Osteocyte (in vitro differentiated cells): ENCODE data around the gene SEMA4A. TPM values are rescaled to one million over a fixed set of nuclear protein-coding genes. Genes with fewer than 3 reads are reported as not detected.
A peak's percentile ranks its signal among the peaks of the same experiment; 100 is the strongest.

Experiments
- DNase-seq: peaks from one replicate; pipeline ENCODE4 v3.0.0; 2021; ENCODE audit warnings: mixed read lengths; ENCODE audit not compliant: unreplicated experiment; ENCODE audit errors: extremely low spot score
- H3K27ac Mint-ChIP-seq: one replicate; pipeline ENCODE4 v1.8.0; 2021; ENCODE audit warnings: mild to moderate bottlenecking, mixed read lengths; ENCODE audit not compliant: unreplicated experiment
- H3K27me3 Mint-ChIP-seq: one replicate; pipeline ENCODE4 v1.8.0; 2021; ENCODE audit warnings: mixed read lengths; ENCODE audit not compliant: unreplicated experiment
- H3K36me3 Mint-ChIP-seq: one replicate; pipeline ENCODE4 v1.8.0; 2021; ENCODE audit warnings: mixed read lengths; ENCODE audit not compliant: unreplicated experiment
- H3K4me1 Mint-ChIP-seq: one replicate; pipeline ENCODE4 v1.8.0; 2021; ENCODE audit warnings: mixed read lengths; ENCODE audit not compliant: unreplicated experiment
- H3K4me3 Mint-ChIP-seq: one replicate; pipeline ENCODE4 v1.8.0; 2021; ENCODE audit warnings: mild to moderate bottlenecking, moderate library complexity, mixed read lengths; ENCODE audit not compliant: unreplicated experiment
- H3K9me3 Mint-ChIP-seq: one replicate; pipeline ENCODE4 v1.8.0; 2021; ENCODE audit warnings: mixed read lengths; ENCODE audit not compliant: unreplicated experiment
- total RNA-seq: library from RNA; stranded (reverse); gene quantifications from 2 replicates; pipeline ENCODE4 v1.2.1, GENCODE V29; 2021
- TF ChIP-seq, protein P1 (sequence below): fragments of 200-600 bp; sonication (generic); IDR thresholded peaks from 2 replicates; pipeline ENCODE4 v1.5.0; 2021; ENCODE audit warnings: antibody characterized with exemption, mild to moderate bottlenecking, moderate library complexity

Gene SEMA4A
- total RNA-seq, 1 donor from 2014 or later, result 1.8 TPM

DNA sequence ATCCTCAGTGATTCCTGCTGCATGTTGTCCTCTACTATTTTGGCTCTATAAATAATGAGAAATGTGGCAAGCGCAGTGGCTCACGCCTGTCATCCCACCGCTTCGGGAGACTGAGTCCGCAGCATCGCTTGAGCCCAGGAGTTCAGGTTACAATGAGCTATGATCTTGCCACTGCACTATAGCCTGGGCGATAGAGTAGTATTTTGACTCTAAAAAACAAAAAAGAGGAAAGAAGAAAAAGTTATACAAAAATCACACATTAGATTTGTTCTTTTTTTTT, 39.8 kb downstream of the SEMA4A start:
- peaks cover 9% of the 10 kb centered on the region for H3K36me3 Mint-ChIP-seq
- TF ChIP-seq, protein P1, sequence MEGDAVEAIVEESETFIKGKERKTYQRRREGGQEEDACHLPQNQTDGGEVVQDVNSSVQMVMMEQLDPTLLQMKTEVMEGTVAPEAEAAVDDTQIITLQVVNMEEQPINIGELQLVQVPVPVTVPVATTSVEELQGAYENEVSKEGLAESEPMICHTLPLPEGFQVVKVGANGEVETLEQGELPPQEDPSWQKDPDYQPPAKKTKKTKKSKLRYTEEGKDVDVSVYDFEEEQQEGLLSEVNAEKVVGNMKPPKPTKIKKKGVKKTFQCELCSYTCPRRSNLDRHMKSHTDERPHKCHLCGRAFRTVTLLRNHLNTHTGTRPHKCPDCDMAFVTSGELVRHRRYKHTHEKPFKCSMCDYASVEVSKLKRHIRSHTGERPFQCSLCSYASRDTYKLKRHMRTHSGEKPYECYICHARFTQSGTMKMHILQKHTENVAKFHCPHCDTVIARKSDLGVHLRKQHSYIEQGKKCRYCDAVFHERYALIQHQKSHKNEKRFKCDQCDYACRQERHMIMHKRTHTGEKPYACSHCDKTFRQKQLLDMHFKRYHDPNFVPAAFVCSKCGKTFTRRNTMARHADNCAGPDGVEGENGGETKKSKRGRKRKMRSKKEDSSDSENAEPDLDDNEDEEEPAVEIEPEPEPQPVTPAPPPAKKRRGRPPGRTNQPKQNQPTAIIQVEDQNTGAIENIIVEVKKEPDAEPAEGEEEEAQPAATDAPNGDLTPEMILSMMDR, result no peak

DNA sequence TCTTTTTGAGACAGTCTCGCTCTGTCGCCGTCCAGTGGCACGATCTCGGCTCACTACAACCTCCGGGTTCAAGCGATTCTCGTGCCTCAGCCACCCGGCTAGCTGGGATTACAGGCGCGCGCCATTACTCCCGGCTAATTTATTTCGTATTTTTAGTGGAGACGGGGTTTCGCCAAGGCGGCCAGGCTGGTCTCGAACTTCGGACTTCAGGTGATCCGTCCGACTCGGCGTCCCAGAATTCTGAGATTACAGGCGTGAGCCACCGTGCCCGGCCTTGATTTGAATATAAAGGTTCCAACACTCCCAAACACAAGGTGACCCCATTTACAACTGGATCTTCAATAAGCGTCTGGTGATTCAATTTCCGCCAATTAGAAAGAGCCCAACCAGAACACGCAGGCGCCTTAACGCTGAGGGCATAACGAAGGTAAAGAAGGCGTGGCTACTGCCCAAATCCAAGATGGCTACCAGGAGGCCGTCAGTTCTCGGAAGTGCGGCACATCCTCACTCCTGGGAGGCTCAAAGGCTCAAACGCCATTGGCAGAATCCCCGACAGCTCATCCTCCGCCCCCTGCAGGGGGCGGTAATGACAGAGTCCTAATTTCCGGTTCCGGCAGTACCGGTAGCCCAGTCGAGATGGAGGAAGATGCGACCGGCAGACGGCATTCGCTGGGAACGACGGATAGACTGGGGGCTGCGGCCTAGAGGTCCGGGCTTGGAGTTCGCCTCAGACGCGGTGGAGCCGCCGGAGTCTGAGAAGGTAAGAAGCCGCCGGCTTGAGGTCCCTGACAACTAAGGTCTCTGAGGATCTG, 40.3 kb downstream of the SEMA4A start, which contains the start of gene SLC25A44:
Gene SLC25A44, plus strand, starts transcription at position 617 of the 812 bp plus-strand sequence. CDS start 5,744 bp downstream, outside the sequence.
- Mint-ChIP-seq H3K36me3 (peaks cover 9% of the 10 kb centered on the region), H3K4me3 (peak within 1 kb of the TSS; percentile 92)

More for the DNA sequence above, 39.8 kb downstream of the SEMA4A start:
- H3K27me3 Mint-ChIP-seq, result peaks cover 2% of the 10 kb centered on the region
- peaks cover 26% of the 10 kb centered on the region for H3K4me1 Mint-ChIP-seq
- H3K27ac Mint-ChIP-seq, result peak overlapping the region; percentile 80
- peak overlapping the region; percentile 92 for H3K4me3 Mint-ChIP-seq
- DNase-seq, result no peak
- H3K9me3 Mint-ChIP-seq, result no peaks in the 10 kb centered on the region

DNA sequence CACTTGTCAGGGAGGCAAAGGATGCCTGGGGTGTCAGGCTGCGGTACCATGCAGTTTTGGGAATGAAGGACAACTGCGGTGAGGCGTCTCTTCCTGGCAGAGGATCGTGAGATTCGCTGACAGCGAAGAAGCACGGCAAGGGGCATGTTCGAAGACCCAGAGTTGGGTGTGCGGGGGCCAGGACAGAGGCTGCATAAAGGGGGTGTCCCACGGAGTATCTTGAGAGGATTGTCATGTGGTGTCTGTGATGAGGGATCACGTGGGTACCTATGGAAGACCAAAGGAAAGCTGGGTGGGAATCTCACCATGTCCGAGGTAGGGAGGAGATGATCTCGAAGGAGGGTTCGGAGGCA, 40.9 kb downstream of the SEMA4A start:
- no peak for DNase-seq
- peak overlapping the region; percentile 80 for H3K27ac Mint-ChIP-seq
- H3K9me3 Mint-ChIP-seq, result no peaks in the 10 kb centered on the region
- H3K4me1 Mint-ChIP-seq, result peaks cover 26% of the 10 kb centered on the region
- TF ChIP-seq, protein P1, result no peak
- no peaks in the 10 kb centered on the region for H3K27me3 Mint-ChIP-seq
- H3K4me3 Mint-ChIP-seq, result peak overlapping the region; percentile 92
- peaks cover 10% of the 10 kb centered on the region for H3K36me3 Mint-ChIP-seq

More for the DNA sequence above, 40.3 kb downstream of the SEMA4A start, which contains the start of gene SLC25A44:
- peaks cover 26% of the 10 kb centered on the region for H3K4me1 Mint-ChIP-seq
- no peaks in the 10 kb centered on the region for H3K9me3 Mint-ChIP-seq
- TF ChIP-seq, protein P1, result peak; percentile 67
- H3K27ac Mint-ChIP-seq, result peak within 1 kb of the TSS; percentile 80
- peak; percentile 99 for DNase-seq
- H3K27me3 Mint-ChIP-seq, result peaks cover 2% of the 10 kb centered on the region

DNA sequence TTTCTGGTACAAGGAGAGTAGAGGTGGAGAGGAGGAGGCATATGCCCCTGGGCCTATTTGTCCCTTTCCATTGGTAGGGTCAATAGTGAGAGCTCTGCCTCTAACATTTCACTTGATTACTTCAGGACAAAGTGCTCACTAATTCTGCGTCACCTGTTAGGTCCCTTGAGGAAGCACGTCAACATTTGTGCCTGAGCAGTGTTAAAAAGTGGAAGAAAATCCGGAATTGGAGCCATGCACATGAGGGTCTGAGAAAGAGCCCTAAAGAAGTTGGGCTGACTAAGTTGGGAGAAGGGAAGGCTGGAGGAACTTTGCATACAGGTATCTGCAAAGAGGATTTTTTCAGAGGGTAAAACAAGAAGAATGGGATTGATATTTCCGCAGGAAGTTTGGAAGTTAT, 42.5 kb downstream of the SEMA4A start:
- no peak for DNase-seq
- Mint-ChIP-seq H3K4me3 (peak overlapping the region; percentile 92), H3K9me3 (no peaks in the 10 kb centered on the region), H3K4me1 (peaks cover 28% of the 10 kb centered on the region), H3K27me3 (no peaks in the 10 kb centered on the region), H3K36me3 (peaks cover 18% of the 10 kb centered on the region), H3K27ac (no peak overlapping the region)
- TF ChIP-seq, protein P1, result no peak

DNA sequence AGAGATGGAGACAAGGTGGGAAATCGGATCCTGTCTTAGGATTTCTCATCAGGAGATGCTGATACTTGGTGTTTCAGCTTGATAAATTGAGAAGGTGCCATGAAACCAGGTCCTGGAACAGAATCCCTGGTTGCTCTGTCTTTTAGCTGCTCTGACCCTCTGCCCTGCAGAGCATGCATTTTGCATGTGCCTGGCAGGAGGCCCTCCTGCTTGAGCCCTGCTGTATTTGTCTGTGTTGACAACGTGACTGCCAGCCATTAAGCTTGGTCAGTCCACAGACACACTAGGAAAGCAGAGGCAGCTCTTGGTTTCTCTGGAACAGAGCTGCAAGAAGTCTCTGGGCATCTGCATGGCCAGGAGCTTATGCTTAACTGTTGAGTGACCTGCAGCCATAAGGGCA, 43.1 kb downstream of the SEMA4A start:
- TF ChIP-seq, protein P1, result no peak
- no peak for DNase-seq
- Mint-ChIP-seq H3K4me3 (no peak overlapping the region), H3K27me3 (no peaks in the 10 kb centered on the region), H3K36me3 (peaks cover 18% of the 10 kb centered on the region), H3K27ac (no peak overlapping the region), H3K9me3 (no peaks in the 10 kb centered on the region), H3K4me1 (peaks cover 28% of the 10 kb centered on the region)
